Inferior parietal cortex (tissue), 1 donor: ENCODE measurements around the gene LGALS7B.
"Not testable (repeated sequence)": the region's sequence is repeated elsewhere in the genome, so short reads cannot be mapped to it uniquely, and the experiment has no call there.

Experiments
- DNase-seq: peaks from one replicate; pipeline ENCODE4 v3.0.0-alpha.2; 2016; ENCODE audit errors: extremely low spot score

Gene LGALS7B

GRCh38 chr19:38770228-38770948 is 18.6 kb upstream of the LGALS7B start:
- not testable (repeated sequence) for DNase-seq

- DNase-seq = not testable (repeated sequence)
Measured at GRCh38 chr19:38770949-38771275, 18.1 kb upstream of the LGALS7B start.

- DNase-seq = not testable (repeated sequence)
Measured at GRCh38 chr19:38771569-38771968, 17.4 kb upstream of the LGALS7B start.

GRCh38 chr19:38773469-38774177 is 15.4 kb upstream of the LGALS7B start, which contains the start of gene LGALS7:
LGALS7 (minus strand) TSS chr19:38773517; CDS start chr19:38773492, 25 bp downstream.
- DNase-seq = no peak

- DNase-seq = no peak
Measured at GRCh38 chr19:38774181-38774950, 14.6 kb upstream of the LGALS7B start.

- no peak for DNase-seq
Measured at GRCh38 chr19:38778733-38779132, 10.3 kb upstream of the LGALS7B start.

GRCh38 chr19:38780443-38780842 is 8.6 kb upstream of the LGALS7B start:
- DNase-seq = no peak

GRCh38 chr19:38781058-38781457 is 7.9 kb upstream of the LGALS7B start:
- DNase-seq = no peak

GRCh38 chr19:38782212-38782611 is 6.8 kb upstream of the LGALS7B start:
- not testable (repeated sequence) for DNase-seq

- DNase-seq = no peak
Measured at GRCh38 chr19:38784224-38784623, 4.8 kb upstream of the LGALS7B start.

GRCh38 chr19:38785187-38785699 is 3.8 kb upstream of the LGALS7B start:
- no peak for DNase-seq

GRCh38 chr19:38786061-38786460 is 2.9 kb upstream of the LGALS7B start:
- DNase-seq = not testable (repeated sequence)

- no peak for DNase-seq
Measured at GRCh38 chr19:38786572-38787265, 2.3 kb upstream of the LGALS7B start.

- DNase-seq = not testable (repeated sequence)
Measured at GRCh38 chr19:38790507-38791403, 1.8 kb downstream of the LGALS7B start.

GRCh38 chr19:38791451-38792064 is 2.6 kb downstream of the LGALS7B start:
- not testable (repeated sequence) for DNase-seq

- no peak for DNase-seq
Measured at GRCh38 chr19:38792250-38793111, 3.5 kb downstream of the LGALS7B start.

GRCh38 chr19:38793177-38793576 is 4.2 kb downstream of the LGALS7B start:
- DNase-seq = peak; percentile 32

GRCh38 chr19:38793671-38794070 is 4.7 kb downstream of the LGALS7B start:
- DNase-seq = no peak

GRCh38 chr19:38795549-38795948 is 6.5 kb downstream of the LGALS7B start:
- DNase-seq = no peak
